MM.1S (cell line): ENCODE results near the gene ZMIZ1.

Experiments
- DNase-seq: peaks from one replicate; pipeline ENCODE4 v3.0.0-alpha.2; 2015
- H2AFZ ChIP-seq: fragments of 300-600 bp; sonication (generic); 2 replicates; pipeline ENCODE4 v1.6.0; 2016; ENCODE audit warnings: antibody characterized with exemption, low read length
- H3F3A ChIP-seq: fragments of 300-600 bp; sonication (generic); 2 replicates; pipeline ENCODE4 v1.6.1; 2016; ENCODE audit warnings: mild to moderate bottlenecking, antibody characterized with exemption, low read length, moderate library complexity, mixed read lengths; ENCODE audit not compliant: insufficient read depth
- H3K27ac ChIP-seq: fragments of 300-600 bp; sonication (generic); 2 replicates; pipeline ENCODE4 v1.5.1; 2016; ENCODE audit warnings: mild to moderate bottlenecking, low read length
- H3K27me3 ChIP-seq: fragments of 300-600 bp; sonication (generic); replicated peaks from 2 replicates; pipeline ENCODE4 v1.6.0; 2016; ENCODE audit warnings: low read length; ENCODE audit not compliant: insufficient read depth
- H3K36me3 ChIP-seq: fragments of 300-600 bp; sonication (generic); replicated peaks from 2 replicates; pipeline ENCODE4 v1.6.1; 2016; ENCODE audit warnings: mild to moderate bottlenecking, low read length, mixed read lengths; ENCODE audit not compliant: insufficient read depth
- H3K4me1 ChIP-seq: fragments of 300-600 bp; sonication (generic); 2 replicates; pipeline ENCODE4 v1.6.1; 2016; ENCODE audit warnings: low read length, mixed read lengths
- H3K4me2 ChIP-seq: fragments of 300-600 bp; sonication (generic); 2 replicates; pipeline ENCODE4 v1.6.0; 2016; ENCODE audit warnings: low read depth, low read length
- H3K4me3 ChIP-seq: fragments of 300-600 bp; sonication (generic); 2 replicates; pipeline ENCODE4 v1.5.1; 2016; ENCODE audit warnings: low read length, mixed read lengths
- H3K79me2 ChIP-seq: fragments of 300-600 bp; sonication (generic); 2 replicates; pipeline ENCODE4 v1.6.1; 2016; ENCODE audit warnings: mixed run types, low read length, mixed read lengths
- H3K9ac ChIP-seq: fragments of 300-600 bp; sonication (generic); 2 replicates; pipeline ENCODE4 v1.6.1; 2016; ENCODE audit warnings: low read length, mixed read lengths
- H3K9me2 ChIP-seq: fragments of 300-600 bp; sonication (generic); replicated peaks from 2 replicates; pipeline ENCODE4 v1.6.1; 2016; ENCODE audit warnings: mild to moderate bottlenecking, low read length, mixed read lengths; ENCODE audit not compliant: insufficient read depth
- H3K9me3 ChIP-seq: fragments of 300-600 bp; sonication (generic); replicated peaks from 2 replicates; pipeline ENCODE4 v1.6.1; 2016; ENCODE audit warnings: mild to moderate bottlenecking, low read length, mixed read lengths; ENCODE audit not compliant: insufficient read depth
- H4K20me1 ChIP-seq: fragments of 300-600 bp; sonication (generic); 2 replicates; pipeline ENCODE4 v1.6.1; 2016; ENCODE audit warnings: mild to moderate bottlenecking, low read length, moderate library complexity, mixed read lengths; ENCODE audit not compliant: insufficient read depth
- EZH2 ChIP-seq: fragments of 300-600 bp; sonication (generic); optimal IDR thresholded peaks from 2 replicates; pipeline ENCODE3; 2017; ENCODE audit warnings: low read depth, mild to moderate bottlenecking, antibody characterized with exemption, low read length, mixed read lengths
- EZH2phosphoT487 ChIP-seq: fragments of 300-600 bp; sonication (generic); IDR thresholded peaks from 2 replicates; pipeline ENCODE4 v1.6.1; 2018; ENCODE audit warnings: antibody characterized with exemption, low read length
- TF ChIP-seq, protein P1 (sequence below): fragments of 300-600 bp; sonication (generic); IDR thresholded peaks from 2 replicates; pipeline ENCODE4 v1.5.1; 2016; ENCODE audit warnings: antibody characterized with exemption, low read length, mixed read lengths

Gene ZMIZ1

DNA sequence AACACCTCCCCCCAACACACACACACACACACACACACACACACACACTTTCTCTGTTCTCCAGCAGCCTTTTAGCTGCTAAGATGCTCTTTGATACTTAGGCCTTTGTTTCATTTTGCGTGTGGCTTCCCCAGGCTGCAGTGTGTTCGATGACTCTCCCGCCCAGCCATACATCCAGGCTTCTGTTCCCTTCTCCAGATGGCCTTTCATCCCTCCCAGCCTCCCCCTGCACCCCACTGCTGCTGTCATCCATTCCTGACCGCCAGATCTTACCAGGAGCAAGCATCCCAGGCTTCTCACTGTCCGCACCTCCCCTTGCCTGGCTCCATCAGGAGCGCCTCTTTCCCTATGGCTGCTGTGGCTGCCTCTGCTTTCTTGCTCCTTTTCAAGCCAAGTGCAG, 200.7 kb downstream of the ZMIZ1 start:
- peaks cover 100% of the 10 kb centered on the region for H3K79me2 ChIP-seq
- H3K9me3 ChIP-seq: no peaks in the 10 kb centered on the region
- no peak overlapping the region for H3K4me3 ChIP-seq
- TF ChIP-seq EZH2 (no peak), EZH2phosphoT487 (no peak)
- TF ChIP-seq, protein P1, sequence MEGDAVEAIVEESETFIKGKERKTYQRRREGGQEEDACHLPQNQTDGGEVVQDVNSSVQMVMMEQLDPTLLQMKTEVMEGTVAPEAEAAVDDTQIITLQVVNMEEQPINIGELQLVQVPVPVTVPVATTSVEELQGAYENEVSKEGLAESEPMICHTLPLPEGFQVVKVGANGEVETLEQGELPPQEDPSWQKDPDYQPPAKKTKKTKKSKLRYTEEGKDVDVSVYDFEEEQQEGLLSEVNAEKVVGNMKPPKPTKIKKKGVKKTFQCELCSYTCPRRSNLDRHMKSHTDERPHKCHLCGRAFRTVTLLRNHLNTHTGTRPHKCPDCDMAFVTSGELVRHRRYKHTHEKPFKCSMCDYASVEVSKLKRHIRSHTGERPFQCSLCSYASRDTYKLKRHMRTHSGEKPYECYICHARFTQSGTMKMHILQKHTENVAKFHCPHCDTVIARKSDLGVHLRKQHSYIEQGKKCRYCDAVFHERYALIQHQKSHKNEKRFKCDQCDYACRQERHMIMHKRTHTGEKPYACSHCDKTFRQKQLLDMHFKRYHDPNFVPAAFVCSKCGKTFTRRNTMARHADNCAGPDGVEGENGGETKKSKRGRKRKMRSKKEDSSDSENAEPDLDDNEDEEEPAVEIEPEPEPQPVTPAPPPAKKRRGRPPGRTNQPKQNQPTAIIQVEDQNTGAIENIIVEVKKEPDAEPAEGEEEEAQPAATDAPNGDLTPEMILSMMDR: no peak
- DNase-seq: no peak
- H3K9ac ChIP-seq: no peak overlapping the region
- H3K9me2 ChIP-seq: no peaks in the 10 kb centered on the region
- no peaks in the 10 kb centered on the region for H3K36me3 ChIP-seq
- H2AFZ ChIP-seq: no peak overlapping the region
- peaks cover 44% of the 10 kb centered on the region for H4K20me1 ChIP-seq
- H3K27me3 ChIP-seq: no peaks in the 10 kb centered on the region
- no peaks in the 10 kb centered on the region for H3F3A ChIP-seq
- no peak overlapping the region for H3K27ac ChIP-seq
- H3K4me1 ChIP-seq: peaks cover 17% of the 10 kb centered on the region
- no peak overlapping the region for H3K4me2 ChIP-seq

DNA sequence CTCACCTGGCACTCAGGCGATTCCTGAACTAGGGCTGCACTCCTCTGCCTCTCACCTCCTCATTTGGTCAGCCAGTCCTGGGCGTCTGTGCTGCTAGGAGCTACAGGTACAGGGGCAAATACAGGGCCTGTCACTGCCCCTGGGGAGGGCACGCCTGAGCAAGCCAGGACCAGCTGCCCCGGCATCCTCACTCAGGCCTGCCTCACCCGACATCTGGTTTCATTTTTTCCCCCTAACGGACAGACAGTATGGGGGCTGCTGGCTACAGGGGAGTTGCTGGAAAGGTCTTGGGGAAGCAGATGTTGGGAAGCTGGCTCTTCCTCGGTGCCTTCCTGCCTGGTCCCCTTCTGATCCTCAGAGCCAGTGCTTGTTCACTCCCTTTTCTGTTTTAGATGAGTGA, 201.2 kb downstream of the ZMIZ1 start:
- peaks cover 100% of the 10 kb centered on the region for H3K79me2 ChIP-seq
- no peak for DNase-seq
- H3K27me3 ChIP-seq: no peaks in the 10 kb centered on the region
- H3K36me3 ChIP-seq: no peaks in the 10 kb centered on the region
- no peak overlapping the region for H2AFZ ChIP-seq
- H3K4me3 ChIP-seq: no peak overlapping the region
- H3F3A ChIP-seq: no peaks in the 10 kb centered on the region
- no peak overlapping the region for H3K27ac ChIP-seq
- H3K9me3 ChIP-seq: no peaks in the 10 kb centered on the region
- no peak overlapping the region for H3K4me2 ChIP-seq
- H3K9me2 ChIP-seq: no peaks in the 10 kb centered on the region
- peaks cover 17% of the 10 kb centered on the region for H3K4me1 ChIP-seq
- TF ChIP-seq, protein P1: no peak
- TF ChIP-seq EZH2phosphoT487: no peak
- peaks cover 45% of the 10 kb centered on the region for H4K20me1 ChIP-seq
- no peak overlapping the region for H3K9ac ChIP-seq

DNA sequence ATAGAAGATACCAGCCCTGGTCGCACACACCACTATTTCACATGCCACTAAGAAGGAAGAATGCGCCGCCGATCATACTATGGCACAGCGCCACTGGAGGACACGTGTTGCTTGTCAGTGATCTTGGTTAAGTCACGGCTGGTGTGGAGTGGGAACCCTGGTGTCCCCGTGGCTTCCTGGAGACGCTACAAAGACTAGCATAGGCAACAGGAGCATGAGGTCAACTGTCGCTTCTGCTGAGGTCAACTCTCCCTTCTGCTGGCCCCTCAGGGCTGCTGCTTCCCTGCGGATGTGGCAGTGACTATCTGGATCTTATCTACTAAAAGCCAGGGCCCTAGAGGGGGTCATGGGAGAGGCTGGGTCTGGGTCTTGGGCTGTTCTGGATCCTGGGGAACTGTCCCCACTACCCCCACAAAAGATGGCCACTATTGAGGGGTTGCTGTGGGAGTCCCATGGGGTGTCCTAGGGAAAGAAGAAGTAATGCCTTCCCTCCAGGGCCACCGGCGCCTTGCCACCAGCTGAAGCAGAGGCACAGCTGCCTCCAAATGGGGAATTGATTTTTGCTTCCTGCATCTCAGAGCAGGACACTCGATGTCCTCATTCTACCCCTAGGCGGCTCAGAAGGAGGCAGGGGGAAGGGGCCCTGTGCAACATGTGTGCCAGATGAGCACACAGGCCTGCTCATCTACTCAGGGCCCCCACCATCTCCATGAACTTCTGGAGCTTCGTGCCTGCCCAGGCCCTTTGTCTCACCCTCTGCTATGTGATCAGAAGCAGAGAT, 201.9 kb downstream of the ZMIZ1 start:
- H3K9me2 ChIP-seq: no peaks in the 10 kb centered on the region
- no peaks in the 10 kb centered on the region for H3K27me3 ChIP-seq
- no peak overlapping the region for H3K4me2 ChIP-seq
- H3K9me3 ChIP-seq: no peaks in the 10 kb centered on the region
- H2AFZ ChIP-seq: no peak overlapping the region
- H4K20me1 ChIP-seq: peaks cover 47% of the 10 kb centered on the region
- H3K9ac ChIP-seq: no peak overlapping the region
- no peak for TF ChIP-seq EZH2phosphoT487
- TF ChIP-seq EZH2: no peak
- TF ChIP-seq, protein P1: no peak
- H3K27ac ChIP-seq: no peak overlapping the region
- H3K4me3 ChIP-seq: no peak overlapping the region
- no peaks in the 10 kb centered on the region for H3K36me3 ChIP-seq
- peaks cover 14% of the 10 kb centered on the region for H3K4me1 ChIP-seq
- no peak for DNase-seq
- H3F3A ChIP-seq: no peaks in the 10 kb centered on the region
- H3K79me2 ChIP-seq: peaks cover 100% of the 10 kb centered on the region
